ENCODE data around the gene PCSK4. TPM values are rescaled to one million over a fixed set of nuclear protein-coding genes. Genes with fewer than 3 reads are reported as not detected.
"Not testable (repeated sequence)": the region's sequence is repeated elsewhere in the genome, so short reads cannot be mapped to it uniquely, and the experiment has no call there.

The PCSK4 gene
- polyA plus RNA-seq, 1 donor (not counting 4 experiments of a cell fraction or from before 2014, with no cell fraction given) = 0.25 TPM

GRCh38 chr19:1521636-1522035, 31.5 kb upstream of the PCSK4 start:
- Histone ChIP-seq H3K27ac (ENCODE audit: control insufficient read depth, insufficient read depth, low read length) (no peak overlapping the region), H3K36me3 (ENCODE audit: control insufficient read depth in 2 of 2, extremely low read depth in 1 of 2, insufficient read depth in 2 of 2, low read length in 2 of 2) (no peaks in the 10 kb centered on the region), H4K20me1 (ENCODE audit: control insufficient read depth, extremely low read depth, insufficient read depth, low read length) (peaks cover 2% of the 10 kb centered on the region), H3K4me3 (ENCODE audit: control insufficient read depth in 2 of 3, extremely low read depth in 1 of 3, insufficient read depth in 2 of 3, low read depth in 1 of 3, low read length in 3 of 3) (no peak overlapping the region), H3K79me2 (ENCODE audit: control insufficient read depth, insufficient read depth, low read length) (no peaks in the 10 kb centered on the region), H2AFZ (ENCODE audit: control insufficient read depth, low read length) (no peak overlapping the region), H3K9me3 (ENCODE audit: control insufficient read depth, low read depth, low read length) (no peaks in the 10 kb centered on the region), H3K27me3 (ENCODE audit: control insufficient read depth, extremely low read depth, insufficient read depth, low read length) (peaks cover 37% of the 10 kb centered on the region), H3K4me1 (ENCODE audit: control insufficient read depth, extremely low read depth, insufficient read depth, low read length) (no peaks in the 10 kb centered on the region), H3K4me2 (ENCODE audit: control insufficient read depth, extremely low read depth, insufficient read depth, low read depth, low read length) (no peak overlapping the region), H3K9me1 (ENCODE audit: control insufficient read depth, extremely low read depth, insufficient read depth, low read length) (no peaks in the 10 kb centered on the region), H3K9ac (ENCODE audit: control insufficient read depth, extremely low read depth, insufficient read depth, low read length) (no peak overlapping the region)
- DNase-seq (ENCODE audit: low read depth, low spot score) (no peak), FAIRE-seq (no peak)
- TF ChIP-seq EZH2 (IDR thresholded peaks at IDR 0.05; ENCODE audit: low read length) = no peak
- TF ChIP-seq, protein P1, sequence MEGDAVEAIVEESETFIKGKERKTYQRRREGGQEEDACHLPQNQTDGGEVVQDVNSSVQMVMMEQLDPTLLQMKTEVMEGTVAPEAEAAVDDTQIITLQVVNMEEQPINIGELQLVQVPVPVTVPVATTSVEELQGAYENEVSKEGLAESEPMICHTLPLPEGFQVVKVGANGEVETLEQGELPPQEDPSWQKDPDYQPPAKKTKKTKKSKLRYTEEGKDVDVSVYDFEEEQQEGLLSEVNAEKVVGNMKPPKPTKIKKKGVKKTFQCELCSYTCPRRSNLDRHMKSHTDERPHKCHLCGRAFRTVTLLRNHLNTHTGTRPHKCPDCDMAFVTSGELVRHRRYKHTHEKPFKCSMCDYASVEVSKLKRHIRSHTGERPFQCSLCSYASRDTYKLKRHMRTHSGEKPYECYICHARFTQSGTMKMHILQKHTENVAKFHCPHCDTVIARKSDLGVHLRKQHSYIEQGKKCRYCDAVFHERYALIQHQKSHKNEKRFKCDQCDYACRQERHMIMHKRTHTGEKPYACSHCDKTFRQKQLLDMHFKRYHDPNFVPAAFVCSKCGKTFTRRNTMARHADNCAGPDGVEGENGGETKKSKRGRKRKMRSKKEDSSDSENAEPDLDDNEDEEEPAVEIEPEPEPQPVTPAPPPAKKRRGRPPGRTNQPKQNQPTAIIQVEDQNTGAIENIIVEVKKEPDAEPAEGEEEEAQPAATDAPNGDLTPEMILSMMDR (optimal IDR thresholded peaks at IDR 0.05 in 1 of 3, IDR thresholded peaks at IDR 0.05 in 1 of 3, conservative IDR thresholded peaks at IDR 0.05 in 1 of 3; ENCODE audit: extremely low read depth in 1 of 3, insufficient read depth in 2 of 3, low read length in 3 of 3) = no peak
- dilution Hi-C loops (cut with MboI; ENCODE audit: extremely low pct_ligation_motif_present, low sequenced_read_pairs) = no loop called here

DNA sequence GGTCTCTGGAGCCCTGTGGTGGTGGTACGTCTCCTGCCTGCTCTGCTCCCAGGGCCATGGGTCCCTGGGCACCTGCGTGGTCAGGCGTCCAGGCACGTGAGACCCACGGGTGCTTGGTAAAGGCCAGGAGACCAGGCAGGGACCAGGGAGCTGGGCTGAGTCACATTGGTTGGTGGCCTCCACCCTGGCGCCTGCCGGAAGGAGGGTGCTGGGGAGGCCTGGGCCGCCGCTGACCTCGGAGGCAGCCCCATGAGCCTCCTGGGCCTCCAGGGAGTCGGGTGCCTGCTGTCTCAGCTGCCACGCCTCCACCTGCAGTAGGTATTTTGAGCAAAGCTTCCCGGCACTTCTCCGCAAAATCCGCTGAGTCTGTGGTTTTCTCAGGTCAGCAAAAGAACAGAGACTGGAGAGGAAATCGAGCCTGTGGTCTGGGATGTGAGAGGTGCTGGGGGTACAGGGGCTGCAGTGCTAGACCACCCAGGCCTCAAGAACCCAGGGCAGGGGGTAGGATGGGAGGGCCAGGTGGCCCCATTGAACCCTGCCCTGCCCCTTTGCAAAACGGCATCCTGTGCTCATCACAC, 30.1 kb upstream of the PCSK4 start:
- TF ChIP-seq EZH2 (IDR thresholded peaks at IDR 0.05; ENCODE audit: low read length) = no peak
- TF ChIP-seq, protein P1 (optimal IDR thresholded peaks at IDR 0.05 in 1 of 3, IDR thresholded peaks at IDR 0.05 in 1 of 3, conservative IDR thresholded peaks at IDR 0.05 in 1 of 3; ENCODE audit: extremely low read depth in 1 of 3, insufficient read depth in 2 of 3, low read length in 3 of 3) = no peak
- DNase-seq (ENCODE audit: low read depth, low spot score) = no peak
- H3K27ac ChIP-seq (ENCODE audit: control insufficient read depth, insufficient read depth, low read length) = no peak overlapping the region
- H3K4me3 ChIP-seq (ENCODE audit: control insufficient read depth in 2 of 3, extremely low read depth in 1 of 3, insufficient read depth in 2 of 3, low read depth in 1 of 3, low read length in 3 of 3) = no peak overlapping the region
- peaks cover 2% of the 10 kb centered on the region for H4K20me1 ChIP-seq (ENCODE audit: control insufficient read depth, extremely low read depth, insufficient read depth, low read length)
- H3K9me3 ChIP-seq (ENCODE audit: control insufficient read depth, low read depth, low read length) = no peaks in the 10 kb centered on the region
- H3K27me3 ChIP-seq (ENCODE audit: control insufficient read depth, extremely low read depth, insufficient read depth, low read length) = peaks cover 27% of the 10 kb centered on the region
- no peaks in the 10 kb centered on the region for H3K36me3 ChIP-seq (ENCODE audit: control insufficient read depth in 2 of 2, extremely low read depth in 1 of 2, insufficient read depth in 2 of 2, low read length in 2 of 2)
- no peaks in the 10 kb centered on the region for H3K9me1 ChIP-seq (ENCODE audit: control insufficient read depth, extremely low read depth, insufficient read depth, low read length)
- no peak overlapping the region for H3K4me2 ChIP-seq (ENCODE audit: control insufficient read depth, extremely low read depth, insufficient read depth, low read depth, low read length)
- FAIRE-seq = no peak
- dilution Hi-C loops (cut with MboI; ENCODE audit: extremely low pct_ligation_motif_present, low sequenced_read_pairs) = no loop called here
- no peak overlapping the region for H2AFZ ChIP-seq (ENCODE audit: control insufficient read depth, low read length)
- H3K9ac ChIP-seq (ENCODE audit: control insufficient read depth, extremely low read depth, insufficient read depth, low read length) = no peak overlapping the region
- H3K79me2 ChIP-seq (ENCODE audit: control insufficient read depth, insufficient read depth, low read length) = no peaks in the 10 kb centered on the region
- no peaks in the 10 kb centered on the region for H3K4me1 ChIP-seq (ENCODE audit: control insufficient read depth, extremely low read depth, insufficient read depth, low read length)

GRCh38 chr19:1519802-1520201, 29.7 kb upstream of the PCSK4 start:
- not testable (repeated sequence) for FAIRE-seq; H3K27ac ChIP-seq (ENCODE audit: control insufficient read depth, insufficient read depth, low read length)

More at GRCh38 chr19:1519802-1520201, 29.7 kb upstream of the PCSK4 start:
- dilution Hi-C loops (cut with MboI; ENCODE audit: extremely low pct_ligation_motif_present, low sequenced_read_pairs); H4K20me1 ChIP-seq (ENCODE audit: control insufficient read depth, extremely low read depth, insufficient read depth, low read length); H3K9me1 ChIP-seq (ENCODE audit: control insufficient read depth, extremely low read depth, insufficient read depth, low read length); H3K4me3 ChIP-seq (ENCODE audit: control insufficient read depth in 2 of 3, extremely low read depth in 1 of 3, insufficient read depth in 2 of 3, low read depth in 1 of 3, low read length in 3 of 3); DNase-seq (ENCODE audit: low read depth, low spot score); H3K4me1 ChIP-seq (ENCODE audit: control insufficient read depth, extremely low read depth, insufficient read depth, low read length); H3K9me3 ChIP-seq (ENCODE audit: control insufficient read depth, low read depth, low read length); H3K79me2 ChIP-seq (ENCODE audit: control insufficient read depth, insufficient read depth, low read length); H2AFZ ChIP-seq (ENCODE audit: control insufficient read depth, low read length); H3K4me2 ChIP-seq (ENCODE audit: control insufficient read depth, extremely low read depth, insufficient read depth, low read depth, low read length); H3K36me3 ChIP-seq (ENCODE audit: control insufficient read depth in 2 of 2, extremely low read depth in 1 of 2, insufficient read depth in 2 of 2, low read length in 2 of 2); H3K9ac ChIP-seq (ENCODE audit: control insufficient read depth, extremely low read depth, insufficient read depth, low read length): not testable (repeated sequence)
- H3K27me3 ChIP-seq (ENCODE audit: control insufficient read depth, extremely low read depth, insufficient read depth, low read length) = peaks cover 22% of the 10 kb centered on the region
